ENCODE results near the gene MRPL49. TPM values are rescaled to one million over a fixed set of nuclear protein-coding genes. Genes with fewer than 3 reads are reported as not detected.

MRPL49 gene
- total RNA-seq (2021) (51.3 to 55.9 TPM (median 53.3 TPM) in 3 replicates), Bru-seq, nascent RNA (percentile 92 among the genes with signal in this experiment)
- long read RNA-seq, experiment 1, transcript MRPL49-201 (4 exons, 2,019 nt), result major isoform, 340 of 385 reads
- long read RNA-seq, experiment 1, transcript MRPL49-209 (3 exons, 518 nt), result minor isoform, 12 of 385 reads
- long read RNA-seq, experiment 1, partial matches to known transcripts, result 18 of 385 reads
- long read RNA-seq, experiment 1, other reads (novel, unspliced or antisense), result 7 of 385 reads
- long read RNA-seq, experiment 2, transcript MRPL49-201 (4 exons, 2,019 nt), result major isoform, 51 of 90 reads
- long read RNA-seq, experiment 2, partial matches to known transcripts, result 7 of 90 reads
- long read RNA-seq, experiment 2, other reads (novel, unspliced or antisense), result 28 of 90 reads
- long read RNA-seq, experiment 3, transcript MRPL49-201 (4 exons, 2,019 nt), result major isoform, 84 of 89 reads
- long read RNA-seq, experiment 3, partial matches to known transcripts, result 0 of 89 reads
- long read RNA-seq, experiment 3, other reads (novel, unspliced or antisense), result 1 of 89 reads

DNA sequence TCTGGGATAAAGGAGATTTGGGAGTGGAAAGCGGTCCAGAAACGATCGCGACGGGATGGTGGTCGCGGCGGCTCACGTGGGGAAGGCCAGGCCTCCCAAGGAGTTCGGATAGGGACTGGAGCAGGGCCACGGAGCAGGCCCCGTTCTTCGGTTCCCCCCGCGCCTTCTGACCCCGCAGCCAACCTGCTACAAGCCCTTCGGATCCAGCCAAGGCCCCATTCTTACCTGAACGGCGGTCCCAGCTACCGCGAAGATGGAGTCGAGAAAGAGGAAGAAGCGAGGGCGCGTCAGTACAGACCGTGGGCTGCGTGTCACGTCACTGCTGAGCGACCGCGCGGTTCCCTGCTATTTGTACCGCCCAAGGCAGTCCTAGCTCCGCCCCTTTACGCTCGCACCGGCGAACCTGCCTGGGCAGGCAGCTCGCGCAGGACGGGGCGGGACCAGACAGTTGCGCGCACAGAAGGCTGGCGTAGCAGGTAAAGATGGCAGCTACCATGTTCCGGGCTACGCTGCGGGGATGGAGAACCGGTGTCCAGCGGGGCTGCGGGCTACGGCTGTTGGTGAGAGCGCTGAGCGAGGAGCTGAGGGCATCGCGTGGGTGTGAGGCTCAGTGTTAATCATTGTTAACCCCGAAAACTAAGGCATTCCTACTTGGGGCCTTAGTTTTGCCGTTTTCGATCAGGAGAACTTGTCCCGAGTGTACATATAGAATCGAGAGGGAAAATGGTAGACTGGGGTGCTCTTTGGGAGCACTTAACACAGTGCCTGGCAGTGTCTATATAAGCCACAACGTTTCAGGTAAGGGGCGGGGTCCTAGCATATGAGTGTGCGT lies at the start of gene MRPL49, which contains the start of gene FAU:
Gene MRPL49 (plus strand): TSS at position 457 of the 832 bp plus-strand sequence. CDS start 26 bp downstream, at position 483.
Gene FAU (minus strand): TSS at position 270 of the 832 bp plus-strand sequence. CDS start 321 bp downstream, outside the sequence.
- ChIA-PET POLR2A (interaction anchor here (0.5 to 2.4 kb wide), 11 partner anchors 10 to 380 kb away, joined by 3 to 19 read pairs (median 3); partner anchors contain the start of genes ARL2, CAPN1, SAC3D1 and SYVN1), CTCF (interaction anchor here (0.6 to 5.7 kb wide), 14 partner anchors 8 to 334 kb away, joined by 3 to 56 read pairs (median 4); partner anchors contain the start of genes ARL2, BATF2, CAPN1 and CDC42EP2)
- H3K36me3 Mint-ChIP-seq, result peaks cover 56% of the 10 kb centered on the region
- DNase-seq (ENCODE audit: low spot score) (peak; percentile 99), ATAC-seq (peak; percentile 86)
- no peaks in the 10 kb centered on the region for H3K9me3 Mint-ChIP-seq
- no peaks in the 10 kb centered on the region for H3K27me3 Mint-ChIP-seq (ENCODE audit: low read depth)
- H3K4me3 Mint-ChIP-seq, result peak within 1 kb of the TSS; percentile 99
- H3K4me1 Mint-ChIP-seq, result peaks cover 17% of the 10 kb centered on the region
- peak within 1 kb of the TSS; percentile 100 for H3K27ac Mint-ChIP-seq
- TF ChIP-seq RELA (CRISPR knock-in tag; IDR thresholded peaks at IDR 0.05; ENCODE audit: borderline replicate concordance), result 0 out of 2 replicates have a peak, but pooled peaks have one; percentile 25
- TF ChIP-seq, protein P1, sequence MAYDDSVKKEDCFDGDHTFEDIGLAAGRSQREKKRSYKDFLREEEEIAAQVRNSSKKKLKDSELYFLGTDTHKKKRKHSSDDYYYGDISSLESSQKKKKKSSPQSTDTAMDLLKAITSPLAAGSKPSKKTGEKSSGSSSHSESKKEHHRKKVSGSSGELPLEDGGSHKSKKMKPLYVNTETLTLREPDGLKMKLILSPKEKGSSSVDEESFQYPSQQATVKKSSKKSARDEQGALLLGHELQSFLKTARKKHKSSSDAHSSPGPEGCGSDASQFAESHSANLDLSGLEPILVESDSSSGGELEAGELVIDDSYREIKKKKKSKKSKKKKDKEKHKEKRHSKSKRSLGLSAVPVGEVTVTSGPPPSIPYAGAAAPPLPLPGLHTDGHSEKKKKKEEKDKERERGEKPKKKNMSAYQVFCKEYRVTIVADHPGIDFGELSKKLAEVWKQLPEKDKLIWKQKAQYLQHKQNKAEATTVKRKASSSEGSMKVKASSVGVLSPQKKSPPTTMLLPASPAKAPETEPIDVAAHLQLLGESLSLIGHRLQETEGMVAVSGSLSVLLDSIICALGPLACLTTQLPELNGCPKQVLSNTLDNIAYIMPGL (CRISPR knock-in tag; IDR thresholded peaks at IDR 0.05), result peak; percentile 64; the same call in 1 of the 2 replicates
- TF ChIP-seq SMAD3 (CRISPR knock-in tag; IDR thresholded peaks at IDR 0.05; ENCODE audit: borderline replicate concordance), result peak; percentile 85; the same call in 1 of the 2 replicates
- TF ChIP-seq ZNF232 (CRISPR knock-in tag; IDR thresholded peaks at IDR 0.05), result peak; percentile 66
- TF ChIP-seq PREB (CRISPR knock-in tag; IDR thresholded peaks at IDR 0.05; ENCODE audit: borderline replicate concordance), result no peak
- peak; percentile 85 for TF ChIP-seq FOXP4 (CRISPR knock-in tag; IDR thresholded peaks at IDR 0.05)
- 0 out of 2 replicates have a peak, but pooled peaks have one; percentile 31 for TF ChIP-seq CREB1 (CRISPR knock-in tag; IDR thresholded peaks at IDR 0.05)
- peak; percentile 82; the same call in 1 of the 2 replicates for TF ChIP-seq ETV6 (CRISPR knock-in tag; IDR thresholded peaks at IDR 0.05)
- TF ChIP-seq, protein P2, sequence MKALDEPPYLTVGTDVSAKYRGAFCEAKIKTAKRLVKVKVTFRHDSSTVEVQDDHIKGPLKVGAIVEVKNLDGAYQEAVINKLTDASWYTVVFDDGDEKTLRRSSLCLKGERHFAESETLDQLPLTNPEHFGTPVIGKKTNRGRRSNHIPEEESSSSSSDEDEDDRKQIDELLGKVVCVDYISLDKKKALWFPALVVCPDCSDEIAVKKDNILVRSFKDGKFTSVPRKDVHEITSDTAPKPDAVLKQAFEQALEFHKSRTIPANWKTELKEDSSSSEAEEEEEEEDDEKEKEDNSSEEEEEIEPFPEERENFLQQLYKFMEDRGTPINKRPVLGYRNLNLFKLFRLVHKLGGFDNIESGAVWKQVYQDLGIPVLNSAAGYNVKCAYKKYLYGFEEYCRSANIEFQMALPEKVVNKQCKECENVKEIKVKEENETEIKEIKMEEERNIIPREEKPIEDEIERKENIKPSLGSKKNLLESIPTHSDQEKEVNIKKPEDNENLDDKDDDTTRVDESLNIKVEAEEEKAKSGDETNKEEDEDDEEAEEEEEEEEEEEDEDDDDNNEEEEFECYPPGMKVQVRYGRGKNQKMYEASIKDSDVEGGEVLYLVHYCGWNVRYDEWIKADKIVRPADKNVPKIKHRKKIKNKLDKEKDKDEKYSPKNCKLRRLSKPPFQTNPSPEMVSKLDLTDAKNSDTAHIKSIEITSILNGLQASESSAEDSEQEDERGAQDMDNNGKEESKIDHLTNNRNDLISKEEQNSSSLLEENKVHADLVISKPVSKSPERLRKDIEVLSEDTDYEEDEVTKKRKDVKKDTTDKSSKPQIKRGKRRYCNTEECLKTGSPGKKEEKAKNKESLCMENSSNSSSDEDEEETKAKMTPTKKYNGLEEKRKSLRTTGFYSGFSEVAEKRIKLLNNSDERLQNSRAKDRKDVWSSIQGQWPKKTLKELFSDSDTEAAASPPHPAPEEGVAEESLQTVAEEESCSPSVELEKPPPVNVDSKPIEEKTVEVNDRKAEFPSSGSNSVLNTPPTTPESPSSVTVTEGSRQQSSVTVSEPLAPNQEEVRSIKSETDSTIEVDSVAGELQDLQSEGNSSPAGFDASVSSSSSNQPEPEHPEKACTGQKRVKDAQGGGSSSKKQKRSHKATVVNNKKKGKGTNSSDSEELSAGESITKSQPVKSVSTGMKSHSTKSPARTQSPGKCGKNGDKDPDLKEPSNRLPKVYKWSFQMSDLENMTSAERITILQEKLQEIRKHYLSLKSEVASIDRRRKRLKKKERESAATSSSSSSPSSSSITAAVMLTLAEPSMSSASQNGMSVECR (CRISPR knock-in tag; IDR thresholded peaks at IDR 0.05; ENCODE audit: borderline replicate concordance), result 0 out of 2 replicates have a peak, but pooled peaks have one; percentile 27
- peak; percentile 87 for TF ChIP-seq MAX (CRISPR knock-in tag; IDR thresholded peaks at IDR 0.05)
- no peak for TF ChIP-seq CTCF (IDR thresholded peaks at IDR 0.05)
- 0 out of 2 replicates have a peak, but pooled peaks have one; percentile 5 for TF ChIP-seq ESRRA (CRISPR knock-in tag; IDR thresholded peaks at IDR 0.05; ENCODE audit: borderline replicate concordance)
- peak; percentile 97 for TF ChIP-seq FOXK1 (CRISPR knock-in tag; IDR thresholded peaks at IDR 0.05)
- TF ChIP-seq, protein P3, sequence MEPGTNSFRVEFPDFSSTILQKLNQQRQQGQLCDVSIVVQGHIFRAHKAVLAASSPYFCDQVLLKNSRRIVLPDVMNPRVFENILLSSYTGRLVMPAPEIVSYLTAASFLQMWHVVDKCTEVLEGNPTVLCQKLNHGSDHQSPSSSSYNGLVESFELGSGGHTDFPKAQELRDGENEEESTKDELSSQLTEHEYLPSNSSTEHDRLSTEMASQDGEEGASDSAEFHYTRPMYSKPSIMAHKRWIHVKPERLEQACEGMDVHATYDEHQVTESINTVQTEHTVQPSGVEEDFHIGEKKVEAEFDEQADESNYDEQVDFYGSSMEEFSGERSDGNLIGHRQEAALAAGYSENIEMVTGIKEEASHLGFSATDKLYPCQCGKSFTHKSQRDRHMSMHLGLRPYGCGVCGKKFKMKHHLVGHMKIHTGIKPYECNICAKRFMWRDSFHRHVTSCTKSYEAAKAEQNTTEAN (CRISPR knock-in tag; IDR thresholded peaks at IDR 0.05), result no peak
- no peak for TF ChIP-seq ZNF138 (CRISPR knock-in tag; conservative IDR thresholded peaks at IDR 0.05)
- TF ChIP-seq, protein P4, sequence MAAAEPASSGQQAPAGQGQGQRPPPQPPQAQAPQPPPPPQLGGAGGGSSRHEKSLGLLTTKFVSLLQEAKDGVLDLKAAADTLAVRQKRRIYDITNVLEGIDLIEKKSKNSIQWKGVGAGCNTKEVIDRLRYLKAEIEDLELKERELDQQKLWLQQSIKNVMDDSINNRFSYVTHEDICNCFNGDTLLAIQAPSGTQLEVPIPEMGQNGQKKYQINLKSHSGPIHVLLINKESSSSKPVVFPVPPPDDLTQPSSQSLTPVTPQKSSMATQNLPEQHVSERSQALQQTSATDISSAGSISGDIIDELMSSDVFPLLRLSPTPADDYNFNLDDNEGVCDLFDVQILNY (CRISPR knock-in tag; IDR thresholded peaks at IDR 0.05), result peak; percentile 78; the same call in 1 of the 2 replicates
- peak; percentile 83; the same call in 1 of the 2 replicates for TF ChIP-seq ZNF121 (CRISPR knock-in tag; IDR thresholded peaks at IDR 0.05)

Data from WTC11 (cell line).